ENCODE data around the gene SOSTDC1. TPM values are rescaled to one million over a fixed set of nuclear protein-coding genes. Genes with fewer than 3 reads are reported as not detected.
"Not testable (repeated sequence)": the region's sequence is repeated elsewhere in the genome, so short reads cannot be mapped to it uniquely, and the experiment has no call there.

SOSTDC1 gene
- total RNA-seq, 2 experiments from 2014 or later: not detected

DNA sequence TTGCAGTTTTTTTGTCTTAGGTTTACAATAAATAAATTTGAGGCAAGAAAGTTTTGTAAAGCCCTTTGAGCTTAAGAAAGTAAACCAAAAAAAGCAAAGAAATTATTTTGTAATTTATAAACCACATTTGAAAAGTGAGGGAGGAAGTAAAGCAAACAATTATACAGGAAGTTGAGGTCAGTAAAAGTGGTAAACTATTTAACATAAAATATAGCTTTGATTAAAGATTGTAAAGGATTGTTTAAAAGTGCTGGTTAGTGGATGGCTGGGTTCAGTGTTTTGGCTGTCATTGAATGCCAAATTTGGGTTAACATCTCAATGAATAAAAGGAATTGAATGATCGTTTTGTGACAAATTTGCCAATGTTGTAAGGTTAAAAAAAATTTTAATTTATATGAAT, 9.9 kb downstream of the SOSTDC1 start:
- no peaks in the 10 kb centered on the region for H3K36me3 Mint-ChIP-seq (ENCODE audit: low read depth)

GRCh38 chr7:16450366-16450765, 15.2 kb downstream of the SOSTDC1 start:
- ChIA-PET POLR2A (interaction anchor here (1.1 kb wide), 1 partner anchor 30 kb away, joined by 3 read pairs; no protein-coding TSS in a partner anchor), CTCF (interaction anchor here (0.9 to 1.2 kb wide), 2 partner anchors 26 to 114 kb away, joined by 3 read pairs; no protein-coding TSS in a partner anchor)
- H3K27ac Mint-ChIP-seq: no peak overlapping the region
- H3K9me3 Mint-ChIP-seq (ENCODE audit: insufficient read depth): no peaks in the 10 kb centered on the region
- H3K27me3 Mint-ChIP-seq (ENCODE audit: low read depth): no peaks in the 10 kb centered on the region
- no peaks in the 10 kb centered on the region for H3K36me3 Mint-ChIP-seq (ENCODE audit: low read depth)
- no peak overlapping the region for H3K4me3 Mint-ChIP-seq
- no peaks in the 10 kb centered on the region for H3K4me1 Mint-ChIP-seq (ENCODE audit: low read depth)
- DNase-seq (no peak), ATAC-seq (no peak)

More for the DNA sequence above, 9.9 kb downstream of the SOSTDC1 start:
- Mint-ChIP-seq H3K4me1 (ENCODE audit: low read depth) (peaks cover 3% of the 10 kb centered on the region), H3K27me3 (ENCODE audit: low read depth) (no peaks in the 10 kb centered on the region), H3K9me3 (ENCODE audit: insufficient read depth) (no peaks in the 10 kb centered on the region), H3K4me3 (no peak overlapping the region), H3K27ac (no peak overlapping the region)
- ChIA-PET CTCF (interaction anchor here (1.0 kb wide), 1 partner anchor 109 kb away, joined by 3 read pairs; no protein-coding TSS in a partner anchor), POLR2A (interaction anchor here (0.7 kb wide), 1 partner anchor 35 kb away, joined by 3 read pairs; no protein-coding TSS in a partner anchor)
- ATAC-seq (no peak), DNase-seq (no peak)

- ChIA-PET CTCF (no interaction called here), POLR2A (no interaction called here)
- no peaks in the 10 kb centered on the region for H3K27me3 Mint-ChIP-seq (ENCODE audit: low read depth)
- DNase-seq (no peak), ATAC-seq (no peak)
- H3K9me3 Mint-ChIP-seq (ENCODE audit: insufficient read depth): no peaks in the 10 kb centered on the region
- H3K4me1 Mint-ChIP-seq (ENCODE audit: low read depth): no peaks in the 10 kb centered on the region
- no peak overlapping the region for H3K4me3 Mint-ChIP-seq
- H3K36me3 Mint-ChIP-seq (ENCODE audit: low read depth): no peaks in the 10 kb centered on the region
- no peak overlapping the region for H3K27ac Mint-ChIP-seq
These were observed 17.7 kb downstream of the SOSTDC1 start for GRCh38 chr7:16447876-16448275.

DNA sequence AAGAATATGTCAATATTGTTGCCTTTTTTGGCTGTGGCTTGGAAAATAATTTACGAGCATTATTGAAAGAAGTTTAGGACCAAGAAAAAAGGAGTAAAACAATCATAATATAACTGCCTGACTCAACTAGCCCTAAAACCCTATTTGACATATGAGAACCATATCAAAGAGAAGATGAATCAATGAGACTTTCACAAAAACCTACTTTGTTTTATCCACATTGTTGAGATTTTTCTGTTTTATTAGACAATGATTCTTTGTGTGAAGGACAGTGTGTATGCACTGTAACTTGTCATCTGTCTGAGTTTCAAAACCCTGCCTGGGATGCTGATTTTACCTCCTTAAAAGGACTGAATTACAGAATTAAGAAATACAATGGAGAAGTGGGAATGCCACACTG, 19.0 kb downstream of the SOSTDC1 start:
- no peaks in the 10 kb centered on the region for H3K9me3 Mint-ChIP-seq (ENCODE audit: insufficient read depth)
- ATAC-seq (no peak), DNase-seq (no peak)
- POLR2A ChIA-PET: no interaction called here
- CTCF ChIA-PET: interaction anchor here (1.5 kb wide), 1 partner anchor 15 kb away, joined by 4 read pairs; no protein-coding TSS in a partner anchor
- no peaks in the 10 kb centered on the region for H3K4me1 Mint-ChIP-seq (ENCODE audit: low read depth)
- no peak overlapping the region for H3K27ac Mint-ChIP-seq
- no peak overlapping the region for H3K4me3 Mint-ChIP-seq
- no peaks in the 10 kb centered on the region for H3K36me3 Mint-ChIP-seq (ENCODE audit: low read depth)
- H3K27me3 Mint-ChIP-seq (ENCODE audit: low read depth): no peaks in the 10 kb centered on the region

- CTCF ChIA-PET: not testable (repeated sequence)
These were observed 21.7 kb downstream of the SOSTDC1 start for GRCh38 chr7:16443871-16444270.

DNA sequence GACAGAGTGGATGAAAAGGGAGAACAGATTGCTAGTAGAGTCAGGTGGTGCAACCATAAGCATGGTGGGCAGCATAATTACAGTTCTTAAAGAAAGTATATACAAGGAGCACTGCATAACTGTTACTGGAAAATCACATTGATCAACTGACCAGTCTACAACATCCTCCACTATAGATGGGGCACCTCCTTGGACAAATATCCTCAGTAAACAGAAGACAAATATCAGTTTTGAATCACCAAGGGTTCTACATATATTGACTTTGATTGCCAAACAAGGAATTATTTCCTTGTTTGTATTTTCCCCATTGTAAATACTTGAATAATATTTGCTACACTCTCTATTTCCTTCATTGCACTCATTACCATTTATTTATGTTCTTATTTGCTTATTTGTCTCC, 26.6 kb downstream of the SOSTDC1 start:
- H3K36me3 Mint-ChIP-seq (ENCODE audit: low read depth): no peaks in the 10 kb centered on the region
- no peak for DNase-seq
- no peaks in the 10 kb centered on the region for H3K27me3 Mint-ChIP-seq (ENCODE audit: low read depth)
- no peak for ATAC-seq
- no peaks in the 10 kb centered on the region for H3K4me1 Mint-ChIP-seq (ENCODE audit: low read depth)
- no peak overlapping the region for H3K4me3 Mint-ChIP-seq
- no peak overlapping the region for H3K27ac Mint-ChIP-seq
- no peaks in the 10 kb centered on the region for H3K9me3 Mint-ChIP-seq (ENCODE audit: insufficient read depth)
- ChIA-PET CTCF (no interaction called here), POLR2A (no interaction called here)

More at GRCh38 chr7:16443871-16444270, 21.7 kb downstream of the SOSTDC1 start:
- H3K27ac Mint-ChIP-seq; H3K4me3 Mint-ChIP-seq; H3K9me3 Mint-ChIP-seq (ENCODE audit: insufficient read depth); DNase-seq; H3K27me3 Mint-ChIP-seq (ENCODE audit: low read depth); ATAC-seq; H3K36me3 Mint-ChIP-seq (ENCODE audit: low read depth); H3K4me1 Mint-ChIP-seq (ENCODE audit: low read depth); POLR2A ChIA-PET: not testable (repeated sequence)

GRCh38 chr7:16436306-16436705, 29.2 kb downstream of the SOSTDC1 start:
- Mint-ChIP-seq H3K9me3 (ENCODE audit: insufficient read depth) (no peaks in the 10 kb centered on the region), H3K36me3 (ENCODE audit: low read depth) (no peaks in the 10 kb centered on the region), H3K27ac (no peak overlapping the region), H3K27me3 (ENCODE audit: low read depth) (no peaks in the 10 kb centered on the region), H3K4me3 (no peak overlapping the region), H3K4me1 (ENCODE audit: low read depth) (no peaks in the 10 kb centered on the region)
- POLR2A ChIA-PET: interaction anchor here (1.3 kb wide), 1 partner anchor 16 kb away, joined by 7 read pairs; no protein-coding TSS in a partner anchor
- DNase-seq (no peak), ATAC-seq (no peak)
- CTCF ChIA-PET: interaction anchor here (0.6 to 6.5 kb wide), 4 partner anchors 16 to 1085 kb away, joined by 3 to 83 read pairs (median 4); no protein-coding TSS in a partner anchor

DNA sequence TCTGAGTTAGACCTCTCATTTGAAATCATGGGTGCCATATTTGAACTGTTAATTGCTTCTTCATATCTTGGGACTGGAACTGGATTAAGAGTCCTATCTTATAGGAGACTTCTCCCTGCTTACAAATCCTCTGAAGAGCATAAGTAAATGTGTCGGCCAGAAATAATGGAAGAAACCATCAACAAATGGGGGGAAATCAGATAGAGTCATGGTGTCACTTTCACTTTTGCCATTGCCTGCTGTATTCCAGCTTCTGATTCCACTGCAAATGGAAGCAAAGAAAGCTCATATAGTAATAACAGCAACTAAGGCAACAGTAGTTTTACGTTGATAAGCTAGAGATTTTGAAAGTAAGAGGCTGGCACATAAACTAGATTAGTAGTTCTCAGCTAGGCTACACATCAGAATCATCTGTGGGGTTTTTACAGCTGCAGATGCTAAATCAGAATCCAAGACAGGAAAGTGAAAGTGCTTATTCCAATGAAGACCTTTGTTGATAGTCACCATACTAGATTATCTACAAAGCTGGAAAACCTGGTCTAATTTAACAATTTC, 31.9 kb downstream of the SOSTDC1 start:
- no peak overlapping the region for H3K4me3 Mint-ChIP-seq
- DNase-seq (no peak), ATAC-seq (no peak)
- H3K27me3 Mint-ChIP-seq (ENCODE audit: low read depth): no peaks in the 10 kb centered on the region
- no peak overlapping the region for H3K27ac Mint-ChIP-seq
- H3K9me3 Mint-ChIP-seq (ENCODE audit: insufficient read depth): no peaks in the 10 kb centered on the region
- ChIA-PET CTCF (interaction anchor here (0.8 to 6.5 kb wide), 6 partner anchors 12 to 195 kb away, joined by 3 to 83 read pairs (median 6); partner anchors contain the start of gene CRPPA), POLR2A (interaction anchor here (1.1 kb wide), 1 partner anchor 12 kb away, joined by 4 read pairs; the partner anchor contains the start of gene CRPPA)
- H3K4me1 Mint-ChIP-seq (ENCODE audit: low read depth): no peaks in the 10 kb centered on the region
- H3K36me3 Mint-ChIP-seq (ENCODE audit: low read depth): no peaks in the 10 kb centered on the region

DNA sequence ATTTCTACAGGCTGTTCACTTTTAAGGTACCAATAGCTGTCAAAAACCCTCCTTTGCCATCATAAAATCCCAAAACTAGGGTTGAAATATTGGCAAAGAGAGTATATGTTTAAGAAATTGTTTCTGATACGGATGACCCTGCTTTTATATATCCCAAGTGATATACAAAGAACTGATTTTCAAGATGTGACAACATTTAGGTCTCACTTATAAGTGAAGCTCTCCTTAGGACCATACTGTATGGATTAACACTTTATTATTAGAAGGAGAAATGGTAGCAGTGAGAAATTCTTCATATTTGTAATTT, 33.2 kb downstream of the SOSTDC1 start:
- Mint-ChIP-seq H3K4me1 (ENCODE audit: low read depth) (no peaks in the 10 kb centered on the region), H3K9me3 (ENCODE audit: insufficient read depth) (no peaks in the 10 kb centered on the region), H3K36me3 (ENCODE audit: low read depth) (no peaks in the 10 kb centered on the region), H3K27me3 (ENCODE audit: low read depth) (no peaks in the 10 kb centered on the region), H3K4me3 (no peak overlapping the region), H3K27ac (no peak overlapping the region)
- ChIA-PET CTCF (interaction anchor here (0.7 to 6.5 kb wide), 9 partner anchors 10 to 262 kb away, joined by 3 to 83 read pairs (median 3); partner anchors contain the start of gene CRPPA), POLR2A (interaction anchor here (1.1 kb wide), 1 partner anchor 11 kb away, joined by 4 read pairs; the partner anchor contains the start of gene CRPPA)
- no peak for ATAC-seq
- DNase-seq: no peak

- Mint-ChIP-seq H3K27me3 (ENCODE audit: low read depth) (no peaks in the 10 kb centered on the region), H3K36me3 (ENCODE audit: low read depth) (no peaks in the 10 kb centered on the region), H3K27ac (no peak overlapping the region), H3K4me1 (ENCODE audit: low read depth) (no peaks in the 10 kb centered on the region), H3K9me3 (ENCODE audit: insufficient read depth) (no peaks in the 10 kb centered on the region), H3K4me3 (no peak overlapping the region)
- ChIA-PET POLR2A (interaction anchor here (1.8 kb wide), 1 partner anchor 11 kb away, joined by 5 read pairs; the partner anchor contains the start of gene CRPPA), CTCF (interaction anchor here (1.0 to 6.5 kb wide), 10 partner anchors 10 to 486 kb away, joined by 3 to 83 read pairs (median 4); partner anchors contain the start of gene CRPPA)
- ATAC-seq: peak; percentile 73
- peak; percentile 52 for DNase-seq
These were observed 33.7 kb downstream of the SOSTDC1 start for GRCh38 chr7:16431646-16432424.

- ATAC-seq (no peak), DNase-seq (no peak)
- Mint-ChIP-seq H3K4me3 (no peak overlapping the region), H3K36me3 (ENCODE audit: low read depth) (no peaks in the 10 kb centered on the region), H3K4me1 (ENCODE audit: low read depth) (no peaks in the 10 kb centered on the region), H3K27ac (no peak overlapping the region), H3K9me3 (ENCODE audit: insufficient read depth) (no peaks in the 10 kb centered on the region), H3K27me3 (ENCODE audit: low read depth) (no peaks in the 10 kb centered on the region)
- POLR2A ChIA-PET: interaction anchor here (1.8 kb wide), 1 partner anchor 10 kb away, joined by 5 read pairs; the partner anchor contains the start of gene CRPPA
- CTCF ChIA-PET: interaction anchor here (0.6 to 4.0 kb wide), 2 partner anchors 10 to 134 kb away, joined by 3 to 17 read pairs; no protein-coding TSS in a partner anchor
These were observed 35.4 kb downstream of the SOSTDC1 start for GRCh38 chr7:16430133-16430532.

GRCh38 chr7:16428672-16429071, 36.9 kb downstream of the SOSTDC1 start:
- H3K27me3 Mint-ChIP-seq (ENCODE audit: low read depth): no peaks in the 10 kb centered on the region
- POLR2A ChIA-PET: interaction anchor here (0.7 kb wide), 1 partner anchor 136 kb away, joined by 4 read pairs; no protein-coding TSS in a partner anchor

More at GRCh38 chr7:16428672-16429071, 36.9 kb downstream of the SOSTDC1 start:
- ATAC-seq (no peak), DNase-seq (no peak)
- Mint-ChIP-seq H3K4me3 (no peak overlapping the region), H3K36me3 (ENCODE audit: low read depth) (no peaks in the 10 kb centered on the region), H3K27ac (no peak overlapping the region), H3K4me1 (ENCODE audit: low read depth) (no peaks in the 10 kb centered on the region), H3K9me3 (ENCODE audit: insufficient read depth) (no peaks in the 10 kb centered on the region)
- CTCF ChIA-PET: interaction anchor here (1.1 to 4.0 kb wide), 3 partner anchors 9 to 135 kb away, joined by 3 to 17 read pairs (median 3); no protein-coding TSS in a partner anchor
